ENCODE results near the gene WWC1.

The WWC1 gene

DNA sequence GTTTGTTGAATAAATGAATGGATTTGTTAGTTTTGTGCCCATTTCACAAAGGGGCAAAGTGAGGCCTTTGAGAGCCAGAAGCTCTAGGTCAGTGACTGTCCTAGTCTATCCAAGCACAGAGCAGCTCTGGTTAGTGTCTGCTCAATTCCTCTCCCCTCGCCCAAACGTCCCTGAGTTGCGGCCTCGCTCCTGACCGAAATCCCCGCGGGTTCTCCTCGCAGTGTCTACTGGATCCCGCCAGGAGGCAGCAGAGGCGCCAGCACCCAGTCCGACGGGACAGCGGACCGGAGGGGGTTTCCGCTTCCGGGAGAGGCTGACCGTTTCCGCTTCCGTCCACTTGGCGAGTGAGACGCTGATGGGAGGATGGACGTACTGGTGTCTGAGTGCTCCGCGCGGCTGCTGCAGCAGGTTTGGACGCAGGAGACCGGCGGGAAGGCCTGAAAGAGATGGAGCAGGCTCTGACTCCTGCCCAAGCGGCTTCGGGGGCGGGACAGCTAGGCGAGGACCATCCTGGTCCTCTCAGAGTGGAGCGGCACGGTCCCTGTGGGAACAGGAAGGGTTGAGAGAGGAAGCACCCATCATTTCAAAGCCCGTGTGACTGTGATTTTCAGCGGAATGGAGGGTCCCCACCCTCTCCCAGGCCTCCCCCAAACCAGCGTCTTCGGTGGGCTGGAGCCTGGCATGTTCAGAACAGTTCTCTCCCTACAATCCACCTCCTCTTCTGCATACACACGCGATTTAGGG, 194.9 kb downstream of the WWC1 start, which contains the start of gene RARS1:
Gene RARS1 (plus strand): TSS at position 336 of the 744 bp plus-strand sequence. CDS start 28 bp downstream, at position 364.
- DNase-seq (ENCODE audit: low read depth), result peak; percentile 92
- peak within 1 kb of the TSS; percentile 99 for H3K4me3 ChIP-seq (ENCODE audit: low read depth, low read length)
- TF ChIP-seq, protein P1, sequence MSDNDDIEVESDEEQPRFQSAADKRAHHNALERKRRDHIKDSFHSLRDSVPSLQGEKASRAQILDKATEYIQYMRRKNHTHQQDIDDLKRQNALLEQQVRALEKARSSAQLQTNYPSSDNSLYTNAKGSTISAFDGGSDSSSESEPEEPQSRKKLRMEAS (IDR thresholded peaks at IDR 0.05; ENCODE audit: low read depth, low read length), result peak; percentile 35; the same call in 1 of the 2 replicates
- no peak for TF ChIP-seq MYC (IDR thresholded peaks at IDR 0.05; ENCODE audit: low read depth, low read length)
- TF ChIP-seq, protein P2, sequence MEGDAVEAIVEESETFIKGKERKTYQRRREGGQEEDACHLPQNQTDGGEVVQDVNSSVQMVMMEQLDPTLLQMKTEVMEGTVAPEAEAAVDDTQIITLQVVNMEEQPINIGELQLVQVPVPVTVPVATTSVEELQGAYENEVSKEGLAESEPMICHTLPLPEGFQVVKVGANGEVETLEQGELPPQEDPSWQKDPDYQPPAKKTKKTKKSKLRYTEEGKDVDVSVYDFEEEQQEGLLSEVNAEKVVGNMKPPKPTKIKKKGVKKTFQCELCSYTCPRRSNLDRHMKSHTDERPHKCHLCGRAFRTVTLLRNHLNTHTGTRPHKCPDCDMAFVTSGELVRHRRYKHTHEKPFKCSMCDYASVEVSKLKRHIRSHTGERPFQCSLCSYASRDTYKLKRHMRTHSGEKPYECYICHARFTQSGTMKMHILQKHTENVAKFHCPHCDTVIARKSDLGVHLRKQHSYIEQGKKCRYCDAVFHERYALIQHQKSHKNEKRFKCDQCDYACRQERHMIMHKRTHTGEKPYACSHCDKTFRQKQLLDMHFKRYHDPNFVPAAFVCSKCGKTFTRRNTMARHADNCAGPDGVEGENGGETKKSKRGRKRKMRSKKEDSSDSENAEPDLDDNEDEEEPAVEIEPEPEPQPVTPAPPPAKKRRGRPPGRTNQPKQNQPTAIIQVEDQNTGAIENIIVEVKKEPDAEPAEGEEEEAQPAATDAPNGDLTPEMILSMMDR (IDR thresholded peaks at IDR 0.05; ENCODE audit: low read depth, low read length), result peak; percentile 86
- peak; percentile 94 for TF ChIP-seq POLR2A (IDR thresholded peaks at IDR 0.05; ENCODE audit: extremely low read depth, insufficient read length)

DNA sequence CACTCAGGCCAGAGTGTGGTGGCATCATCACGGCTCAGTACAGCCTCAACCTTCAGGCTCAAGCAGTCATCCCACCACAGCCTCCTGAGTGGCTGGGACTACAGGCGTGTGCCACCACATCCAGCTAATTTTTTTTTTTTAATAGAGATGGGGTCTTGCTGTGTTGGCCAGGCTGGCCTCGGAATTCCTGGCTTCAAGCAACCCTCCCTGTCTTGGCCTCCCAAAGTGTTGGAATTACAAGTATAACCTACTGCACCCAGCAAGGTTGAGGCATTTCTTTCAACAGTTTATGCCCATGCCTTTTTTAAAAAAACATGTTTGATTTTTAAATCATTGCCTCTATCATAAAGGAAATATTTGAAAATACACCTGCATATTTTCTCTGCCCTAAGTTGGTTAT, 197.6 kb downstream of the WWC1 start:
- DNase-seq (ENCODE audit: low read depth), result no peak
- TF ChIP-seq POLR2A (IDR thresholded peaks at IDR 0.05; ENCODE audit: extremely low read depth, insufficient read length) (no peak), MYC (IDR thresholded peaks at IDR 0.05; ENCODE audit: low read depth, low read length) (no peak)
- TF ChIP-seq, protein P1 (IDR thresholded peaks at IDR 0.05; ENCODE audit: low read depth, low read length), result no peak
- TF ChIP-seq, protein P2 (IDR thresholded peaks at IDR 0.05; ENCODE audit: low read depth, low read length), result no peak
- no peak overlapping the region for H3K4me3 ChIP-seq (ENCODE audit: low read depth, low read length)

DNA sequence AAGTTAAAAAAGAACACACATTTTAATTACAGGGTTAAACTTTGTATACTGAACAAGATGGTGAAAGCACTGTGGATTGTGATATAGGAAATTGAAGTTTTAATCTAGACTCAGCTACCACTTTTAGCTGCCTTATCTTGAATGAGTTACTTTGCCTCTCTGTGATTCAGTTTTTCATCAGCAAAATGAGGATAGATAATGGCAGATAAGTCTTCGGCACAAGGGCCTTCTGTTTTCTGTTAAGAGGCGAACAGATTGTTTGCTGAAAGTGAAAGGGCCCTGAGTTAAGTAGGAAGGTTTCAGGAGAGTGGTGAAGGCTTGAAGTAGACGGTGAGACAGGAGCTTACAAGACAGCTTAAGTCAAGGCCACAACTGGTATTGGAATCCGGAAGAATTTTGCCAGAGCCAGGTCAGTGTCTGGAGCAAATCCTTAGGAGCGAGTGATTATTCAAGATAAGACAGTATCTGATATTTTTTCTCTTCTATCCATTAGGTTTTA, 202.7 kb downstream of the WWC1 start:
- H3K4me3 ChIP-seq (ENCODE audit: low read depth, low read length), result no peak overlapping the region
- TF ChIP-seq POLR2A (IDR thresholded peaks at IDR 0.05; ENCODE audit: extremely low read depth, insufficient read length) (no peak), MYC (IDR thresholded peaks at IDR 0.05; ENCODE audit: low read depth, low read length) (no peak)
- TF ChIP-seq, protein P1 (IDR thresholded peaks at IDR 0.05; ENCODE audit: low read depth, low read length), result no peak
- TF ChIP-seq, protein P2 (IDR thresholded peaks at IDR 0.05; ENCODE audit: low read depth, low read length), result no peak
- DNase-seq (ENCODE audit: low read depth), result no peak

DNA sequence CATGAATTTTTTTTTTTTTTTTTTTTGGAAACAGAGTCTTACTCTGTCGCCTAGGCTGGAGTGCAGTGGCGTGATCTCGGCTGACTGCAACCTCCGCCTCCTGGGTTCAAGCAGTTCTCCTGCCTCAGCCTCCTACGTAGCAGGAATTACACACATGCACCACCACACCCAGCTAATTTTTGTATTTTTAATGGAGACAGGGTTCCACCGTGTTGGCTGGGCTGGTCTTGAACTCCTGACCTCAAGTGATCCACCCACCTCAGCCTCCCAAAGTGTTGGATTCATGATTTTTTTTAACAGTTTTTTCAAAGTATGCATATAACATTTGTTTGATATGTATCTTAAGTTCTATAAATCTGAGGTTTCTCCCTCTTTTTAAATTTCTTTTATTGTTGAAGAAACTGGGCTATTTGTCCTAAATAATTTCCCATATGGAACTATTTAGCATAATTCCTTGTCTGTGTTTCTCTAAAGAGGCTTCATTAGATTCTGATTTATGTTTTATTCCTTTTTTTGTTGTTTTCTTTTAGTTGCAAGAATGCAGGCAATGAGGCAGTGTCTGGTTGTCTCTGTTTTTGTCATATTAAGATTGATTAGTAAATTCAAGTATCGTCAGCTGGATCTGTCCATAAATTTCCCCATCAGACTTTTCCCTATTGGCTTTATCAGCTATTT, 211.3 kb downstream of the WWC1 start:
- DNase-seq (ENCODE audit: low read depth), result no peak
- TF ChIP-seq, protein P1 (IDR thresholded peaks at IDR 0.05; ENCODE audit: low read depth, low read length), result no peak
- TF ChIP-seq, protein P2 (IDR thresholded peaks at IDR 0.05; ENCODE audit: low read depth, low read length), result no peak
- TF ChIP-seq MYC (IDR thresholded peaks at IDR 0.05; ENCODE audit: low read depth, low read length) (no peak), POLR2A (IDR thresholded peaks at IDR 0.05; ENCODE audit: extremely low read depth, insufficient read length) (no peak)
- no peak overlapping the region for H3K4me3 ChIP-seq (ENCODE audit: low read depth, low read length)

DNA sequence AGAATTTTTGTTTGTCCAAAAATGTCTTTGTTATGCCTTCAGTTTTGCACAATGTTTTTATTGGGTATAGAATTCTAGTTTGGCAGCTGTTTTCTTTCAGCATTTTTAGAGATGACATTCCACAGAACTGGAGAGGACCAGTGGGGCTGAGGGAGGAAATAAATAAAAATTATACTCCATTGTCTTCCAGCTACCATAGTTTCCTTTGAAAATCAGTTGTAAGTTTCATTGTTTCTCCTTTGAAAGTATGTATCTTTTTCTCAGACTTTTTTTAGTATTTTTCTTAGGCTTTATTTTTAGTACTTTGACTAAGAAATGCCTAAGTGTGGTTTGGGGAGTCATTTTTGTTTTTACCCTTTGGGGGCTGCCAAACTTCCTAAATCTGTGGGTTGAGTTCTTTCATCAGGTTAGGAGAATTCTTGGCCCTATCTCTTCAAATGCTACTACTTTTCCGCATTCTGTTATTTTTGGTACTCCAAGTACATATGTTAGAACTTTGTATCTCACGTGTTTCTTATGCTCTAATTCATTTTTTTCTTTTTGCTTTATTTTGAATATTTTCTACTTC, 222.5 kb downstream of the WWC1 start:
- H3K4me3 ChIP-seq (ENCODE audit: low read depth, low read length), result no peak overlapping the region
- TF ChIP-seq, protein P2 (IDR thresholded peaks at IDR 0.05; ENCODE audit: low read depth, low read length), result no peak
- TF ChIP-seq, protein P1 (IDR thresholded peaks at IDR 0.05; ENCODE audit: low read depth, low read length), result no peak
- TF ChIP-seq POLR2A (IDR thresholded peaks at IDR 0.05; ENCODE audit: extremely low read depth, insufficient read length), result no peak
- TF ChIP-seq MYC (IDR thresholded peaks at IDR 0.05; ENCODE audit: low read depth, low read length), result no peak
- no peak for DNase-seq (ENCODE audit: low read depth)
